Epithelial cell of esophagus (primary cell): ENCODE results near the gene TGIF2.
"Not testable (repeated sequence)": the region's sequence is repeated elsewhere in the genome, so short reads cannot be mapped to it uniquely, and the experiment has no call there.

ENCODE experiments used
- DNase-seq: peaks from one replicate; pipeline ENCODE4 v3.0.0; 2010; ENCODE audit warnings: low read depth
- H3K4me3 ChIP-seq: 2 replicates; pipeline ENCODE4 v1.5.1; 2011; ENCODE audit warnings: mild to moderate bottlenecking, low read length, control low read depth
- TF ChIP-seq, protein P1 (sequence below): IDR thresholded peaks from 2 replicates; pipeline ENCODE4 v1.5.1; 2011; ENCODE audit warnings: low read depth, mild to moderate bottlenecking, low read length, control low read depth, inconsistent platforms; ENCODE audit not compliant: insufficient read depth; ENCODE audit errors: missing control alignments

TGIF2 gene

DNA sequence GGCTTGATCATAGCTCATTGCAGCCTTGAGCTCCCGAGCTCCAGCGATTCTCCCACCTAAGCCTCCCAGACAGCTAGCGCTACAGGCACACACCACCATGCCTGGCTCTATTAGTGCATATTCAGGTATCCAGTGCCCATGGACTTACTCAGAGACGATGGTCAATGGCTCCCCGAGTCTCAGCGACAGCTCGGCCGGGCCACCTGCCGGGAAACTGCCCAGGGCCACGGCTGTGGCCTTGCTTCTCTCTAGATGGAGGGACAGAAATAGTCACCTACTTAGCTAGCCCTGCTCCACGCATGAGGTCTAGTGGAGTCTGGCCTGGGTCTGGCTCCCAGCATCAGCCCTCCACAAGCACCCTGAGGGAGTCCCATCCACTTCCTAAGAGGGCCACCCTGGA is 60.9 kb downstream of the TGIF2 start:
- no peak for DNase-seq
- TF ChIP-seq, protein P1, sequence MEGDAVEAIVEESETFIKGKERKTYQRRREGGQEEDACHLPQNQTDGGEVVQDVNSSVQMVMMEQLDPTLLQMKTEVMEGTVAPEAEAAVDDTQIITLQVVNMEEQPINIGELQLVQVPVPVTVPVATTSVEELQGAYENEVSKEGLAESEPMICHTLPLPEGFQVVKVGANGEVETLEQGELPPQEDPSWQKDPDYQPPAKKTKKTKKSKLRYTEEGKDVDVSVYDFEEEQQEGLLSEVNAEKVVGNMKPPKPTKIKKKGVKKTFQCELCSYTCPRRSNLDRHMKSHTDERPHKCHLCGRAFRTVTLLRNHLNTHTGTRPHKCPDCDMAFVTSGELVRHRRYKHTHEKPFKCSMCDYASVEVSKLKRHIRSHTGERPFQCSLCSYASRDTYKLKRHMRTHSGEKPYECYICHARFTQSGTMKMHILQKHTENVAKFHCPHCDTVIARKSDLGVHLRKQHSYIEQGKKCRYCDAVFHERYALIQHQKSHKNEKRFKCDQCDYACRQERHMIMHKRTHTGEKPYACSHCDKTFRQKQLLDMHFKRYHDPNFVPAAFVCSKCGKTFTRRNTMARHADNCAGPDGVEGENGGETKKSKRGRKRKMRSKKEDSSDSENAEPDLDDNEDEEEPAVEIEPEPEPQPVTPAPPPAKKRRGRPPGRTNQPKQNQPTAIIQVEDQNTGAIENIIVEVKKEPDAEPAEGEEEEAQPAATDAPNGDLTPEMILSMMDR, result no peak
- H3K4me3 ChIP-seq, result no peak overlapping the region

- not testable (repeated sequence) for H3K4me3 ChIP-seq, DNase-seq
These were observed 65.5 kb downstream of the TGIF2 start for GRCh38 chr20:36638876-36639400.

DNA sequence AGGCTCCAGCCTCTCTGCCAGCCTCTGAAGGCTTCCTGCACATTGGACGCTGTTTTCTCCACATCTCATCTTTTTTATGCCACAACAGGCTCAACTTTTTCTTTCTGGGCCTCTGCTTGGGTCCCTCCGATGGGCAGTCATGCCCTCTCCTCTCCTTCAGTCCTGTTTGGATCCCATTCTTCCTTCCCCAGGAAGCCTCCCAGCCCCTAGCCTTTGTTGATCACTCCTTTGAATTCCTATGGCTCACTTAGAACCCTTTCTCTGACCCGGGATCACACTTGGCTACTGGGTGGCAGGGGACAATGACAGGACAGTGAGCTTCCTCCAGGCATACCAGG is 68.1 kb downstream of the TGIF2 start:
- no peak for DNase-seq
- no peak overlapping the region for H3K4me3 ChIP-seq
- TF ChIP-seq, protein P1, result no peak

DNA sequence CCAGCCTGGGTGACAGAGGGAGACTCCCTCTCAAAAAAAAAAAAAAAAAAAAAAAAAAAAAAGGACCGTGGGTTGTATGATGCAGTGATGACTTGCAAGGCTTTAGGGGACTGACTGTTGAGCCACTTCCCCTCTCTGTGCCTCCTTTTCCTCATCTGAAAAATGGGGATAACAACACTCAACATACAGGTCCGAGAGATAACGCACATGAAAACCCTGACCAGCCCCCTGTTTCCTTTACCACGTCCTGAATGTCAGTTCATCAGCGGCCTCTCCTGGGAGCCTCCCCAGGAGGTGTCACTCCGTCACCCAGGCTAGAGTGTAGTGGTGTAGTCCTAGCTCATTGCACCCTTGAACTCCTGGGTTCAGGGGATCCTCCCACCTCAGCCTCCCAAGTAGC is 68.7 kb downstream of the TGIF2 start:
- no peak overlapping the region for H3K4me3 ChIP-seq
- TF ChIP-seq, protein P1, result no peak
- DNase-seq, result no peak
